ENCODE data around the gene AAGAB.
A peak's percentile ranks its signal among the peaks of the same experiment; 100 is the strongest.
"Not testable (repeated sequence)": the region's sequence is repeated elsewhere in the genome, so short reads cannot be mapped to it uniquely, and the experiment has no call there.

Gene AAGAB

DNA sequence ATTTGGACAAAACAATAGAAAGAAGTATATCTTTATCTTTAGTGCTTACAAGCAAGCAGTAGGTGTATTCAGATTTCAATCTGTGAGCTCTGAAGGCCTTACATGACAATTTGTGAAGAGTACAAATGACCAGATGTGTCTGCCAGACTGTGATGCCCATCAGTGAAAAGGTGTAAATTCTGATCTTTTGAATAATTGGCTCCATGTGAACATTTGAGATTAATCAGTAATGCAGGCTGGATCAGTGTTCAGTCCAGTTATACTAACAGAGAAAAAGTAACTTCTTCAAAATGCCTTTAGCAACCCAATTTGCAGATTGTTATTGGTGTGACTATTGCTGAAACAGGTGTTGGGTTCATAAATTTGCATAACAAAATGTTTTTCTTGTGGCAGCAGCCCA is 5.3 kb upstream of the AAGAB start:
- TF ChIP-seq SUZ12 (IDR thresholded peaks at IDR 0.05; ENCODE audit: extremely low read depth, insufficient read depth, insufficient read length): no peak
- TF ChIP-seq YY1 (IDR thresholded peaks at IDR 0.05; ENCODE audit: insufficient read depth, insufficient read length): no peak
- H3K4me3 ChIP-seq (ENCODE audit: insufficient read length, low read depth): no peak overlapping the region
- no peaks in the 10 kb centered on the region for H3K9me3 ChIP-seq (ENCODE audit: insufficient read depth, low read length)
- no peaks in the 10 kb centered on the region for H3K4me1 ChIP-seq (ENCODE audit: insufficient read depth, insufficient read length)
- DNase-seq (ENCODE audit: low read depth, low spot score): no peak
- no peaks in the 10 kb centered on the region for H3K36me3 ChIP-seq (ENCODE audit: insufficient read depth, insufficient read length, low read length)
- peaks cover 5% of the 10 kb centered on the region for H3K27me3 ChIP-seq (ENCODE audit: insufficient read depth, insufficient read length)
- H3K9ac ChIP-seq (ENCODE audit: insufficient read length, low read depth): no peak overlapping the region

DNA sequence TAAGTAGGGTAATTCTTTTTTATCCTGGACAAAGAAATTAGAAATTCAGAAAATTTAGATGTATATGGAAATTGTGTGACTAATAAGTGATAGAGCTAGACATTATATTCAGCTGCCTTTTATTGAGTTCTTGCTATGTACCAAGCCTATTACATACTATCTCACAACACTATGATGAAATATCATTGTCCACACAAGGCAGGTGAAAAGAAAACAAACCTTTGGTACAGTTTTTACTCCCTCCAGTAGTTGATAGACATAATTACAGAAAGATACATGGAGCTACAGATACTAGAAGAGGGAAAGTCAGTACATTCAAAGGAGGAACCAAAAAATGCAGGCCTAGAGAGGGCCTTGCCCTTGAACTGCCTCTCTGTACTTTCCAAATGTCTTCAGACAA is 4.9 kb upstream of the AAGAB start:
- Histone ChIP-seq H3K9ac (ENCODE audit: insufficient read length, low read depth) (no peak overlapping the region), H3K4me1 (ENCODE audit: insufficient read depth, insufficient read length) (no peaks in the 10 kb centered on the region), H3K27me3 (ENCODE audit: insufficient read depth, insufficient read length) (peaks cover 5% of the 10 kb centered on the region), H3K4me3 (ENCODE audit: insufficient read length, low read depth) (no peak overlapping the region), H3K9me3 (ENCODE audit: insufficient read depth, low read length) (no peaks in the 10 kb centered on the region), H3K36me3 (ENCODE audit: insufficient read depth, insufficient read length, low read length) (no peaks in the 10 kb centered on the region)
- no peak for DNase-seq (ENCODE audit: low read depth, low spot score)
- TF ChIP-seq SUZ12 (IDR thresholded peaks at IDR 0.05; ENCODE audit: extremely low read depth, insufficient read depth, insufficient read length) (no peak), ZNF274 (IDR thresholded peaks at IDR 0.05; ENCODE audit: low read depth, low read length) (no peak), YY1 (IDR thresholded peaks at IDR 0.05; ENCODE audit: insufficient read depth, insufficient read length) (no peak)

DNA sequence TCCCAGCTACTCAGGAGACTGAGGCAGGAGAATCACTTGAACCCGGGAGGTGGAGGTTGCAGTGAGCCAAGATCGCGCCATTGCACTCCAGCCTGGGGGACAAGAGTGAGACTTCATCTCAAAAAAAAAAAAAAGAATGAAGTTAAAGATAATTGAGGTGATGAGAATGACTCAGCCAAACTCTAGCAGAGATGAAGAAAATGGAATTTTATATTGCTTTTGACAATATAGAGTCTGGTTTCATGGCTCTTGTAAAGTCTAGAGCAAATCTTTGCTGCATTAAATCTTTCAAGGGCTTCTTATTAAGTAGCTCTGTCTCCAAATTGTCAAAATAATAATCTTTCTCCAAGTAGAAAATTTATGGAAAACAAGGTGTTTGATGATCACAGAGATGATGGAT is 4.0 kb upstream of the AAGAB start:
- H3K4me3 ChIP-seq (ENCODE audit: insufficient read length, low read depth); H3K36me3 ChIP-seq (ENCODE audit: insufficient read depth, insufficient read length, low read length); H3K4me1 ChIP-seq (ENCODE audit: insufficient read depth, insufficient read length); H3K27me3 ChIP-seq (ENCODE audit: insufficient read depth, insufficient read length); DNase-seq (ENCODE audit: low read depth, low spot score); H3K9me3 ChIP-seq (ENCODE audit: insufficient read depth, low read length); H3K9ac ChIP-seq (ENCODE audit: insufficient read length, low read depth): not testable (repeated sequence)

DNA sequence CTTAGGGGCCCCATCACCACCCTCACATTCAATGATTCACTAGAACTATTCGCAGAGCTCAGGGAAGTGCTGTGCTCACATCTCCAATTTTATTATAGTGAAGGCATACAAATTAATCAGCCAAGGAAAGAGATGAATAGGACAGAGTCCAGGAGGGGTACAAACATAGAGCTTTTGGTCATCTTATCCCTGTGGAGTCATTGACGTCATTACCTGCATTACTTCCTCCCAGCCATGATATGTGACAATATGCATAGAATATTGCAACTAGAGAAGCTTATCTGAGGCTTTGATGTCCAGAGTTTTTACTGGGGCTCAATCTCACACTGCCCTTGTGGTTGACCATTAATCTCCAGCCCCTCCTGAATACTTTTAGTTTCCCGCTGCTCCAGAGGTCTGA is 1.6 kb upstream of the AAGAB start:
- TF ChIP-seq ZNF274 (IDR thresholded peaks at IDR 0.05; ENCODE audit: low read depth, low read length) (no peak), YY1 (IDR thresholded peaks at IDR 0.05; ENCODE audit: insufficient read depth, insufficient read length) (no peak), SUZ12 (IDR thresholded peaks at IDR 0.05; ENCODE audit: extremely low read depth, insufficient read depth, insufficient read length) (no peak)
- Histone ChIP-seq H3K9ac (ENCODE audit: insufficient read length, low read depth) (no peak overlapping the region), H3K36me3 (ENCODE audit: insufficient read depth, insufficient read length, low read length) (peaks cover under 1% of the 10 kb centered on the region), H3K4me1 (ENCODE audit: insufficient read depth, insufficient read length) (no peaks in the 10 kb centered on the region), H3K27me3 (ENCODE audit: insufficient read depth, insufficient read length) (peaks cover 5% of the 10 kb centered on the region), H3K4me3 (ENCODE audit: insufficient read length, low read depth) (no peak overlapping the region), H3K9me3 (ENCODE audit: insufficient read depth, low read length) (no peaks in the 10 kb centered on the region)
- DNase-seq (ENCODE audit: low read depth, low spot score): no peak

GRCh38 chr15:67253549-67254237 is 768 bp downstream of the AAGAB start:
- Histone ChIP-seq H3K4me3 (ENCODE audit: insufficient read length, low read depth) (peak overlapping the region; percentile 87), H3K36me3 (ENCODE audit: insufficient read depth, insufficient read length, low read length) (peaks cover 2% of the 10 kb centered on the region), H3K4me1 (ENCODE audit: insufficient read depth, insufficient read length) (no peaks in the 10 kb centered on the region), H3K9me3 (ENCODE audit: insufficient read depth, low read length) (no peaks in the 10 kb centered on the region), H3K27me3 (ENCODE audit: insufficient read depth, insufficient read length) (peaks cover 5% of the 10 kb centered on the region), H3K9ac (ENCODE audit: insufficient read length, low read depth) (peak overlapping the region; percentile 97)
- no peak for DNase-seq (ENCODE audit: low read depth, low spot score)
- TF ChIP-seq SUZ12 (IDR thresholded peaks at IDR 0.05; ENCODE audit: extremely low read depth, insufficient read depth, insufficient read length): no peak
- TF ChIP-seq ZNF274 (IDR thresholded peaks at IDR 0.05; ENCODE audit: low read depth, low read length): no peak
- TF ChIP-seq YY1 (IDR thresholded peaks at IDR 0.05; ENCODE audit: insufficient read depth, insufficient read length): no peak

- H3K36me3 ChIP-seq (ENCODE audit: insufficient read depth, insufficient read length, low read length): peaks cover 4% of the 10 kb centered on the region
- peaks cover 1% of the 10 kb centered on the region; the same call in 1 of the 2 replicates for H3K9me3 ChIP-seq (ENCODE audit: insufficient read depth, low read length)
- peaks cover 5% of the 10 kb centered on the region for H3K27me3 ChIP-seq (ENCODE audit: insufficient read depth, insufficient read length)
- H3K9ac ChIP-seq (ENCODE audit: insufficient read length, low read depth): no peak overlapping the region
- no peaks in the 10 kb centered on the region for H3K4me1 ChIP-seq (ENCODE audit: insufficient read depth, insufficient read length)
- peak overlapping the region; percentile 87 for H3K4me3 ChIP-seq (ENCODE audit: insufficient read length, low read depth)
- TF ChIP-seq SUZ12 (IDR thresholded peaks at IDR 0.05; ENCODE audit: extremely low read depth, insufficient read depth, insufficient read length): no peak
- TF ChIP-seq YY1 (IDR thresholded peaks at IDR 0.05; ENCODE audit: insufficient read depth, insufficient read length): no peak
- TF ChIP-seq ZNF274 (IDR thresholded peaks at IDR 0.05; ENCODE audit: low read depth, low read length): no peak
- DNase-seq (ENCODE audit: low read depth, low spot score): no peak
Observed at GRCh38 chr15:67253101-67253500, 1.4 kb downstream of the AAGAB start.

DNA sequence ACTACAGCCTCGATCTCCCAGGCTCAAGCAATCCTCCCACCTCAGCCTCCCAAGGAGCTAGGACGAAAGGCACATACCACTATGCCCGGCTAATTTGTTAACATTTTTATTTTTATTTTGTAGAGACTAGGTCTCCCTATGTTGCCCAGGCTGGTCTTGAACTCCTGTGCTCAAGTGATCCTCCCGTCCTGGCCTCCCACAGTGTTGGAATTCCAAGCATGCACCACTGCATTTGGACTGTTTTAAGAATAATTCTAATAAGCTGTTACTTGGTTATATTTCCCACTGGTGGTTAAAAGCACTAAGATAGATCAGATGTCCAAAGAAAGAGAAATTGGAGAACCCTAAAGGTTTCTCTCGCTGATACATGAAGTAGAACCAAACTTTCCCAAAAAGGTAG is 3.1 kb downstream of the AAGAB start:
- Histone ChIP-seq H3K9me3 (ENCODE audit: insufficient read depth, low read length) (peaks cover 14% of the 10 kb centered on the region), H3K36me3 (ENCODE audit: insufficient read depth, insufficient read length, low read length) (peaks cover 7% of the 10 kb centered on the region), H3K9ac (ENCODE audit: insufficient read length, low read depth) (no peak overlapping the region), H3K4me1 (ENCODE audit: insufficient read depth, insufficient read length) (no peaks in the 10 kb centered on the region), H3K27me3 (ENCODE audit: insufficient read depth, insufficient read length) (peaks cover 5% of the 10 kb centered on the region), H3K4me3 (ENCODE audit: insufficient read length, low read depth) (no peak overlapping the region)
- no peak for DNase-seq (ENCODE audit: low read depth, low spot score)
- TF ChIP-seq ZNF274 (IDR thresholded peaks at IDR 0.05; ENCODE audit: low read depth, low read length) (no peak), YY1 (IDR thresholded peaks at IDR 0.05; ENCODE audit: insufficient read depth, insufficient read length) (no peak), SUZ12 (IDR thresholded peaks at IDR 0.05; ENCODE audit: extremely low read depth, insufficient read depth, insufficient read length) (no peak)

Measured in NT2/D1 (cell line).